PFSK-1 (cell line): ENCODE measurements around the gene CAMK1D.

Experiments used
- FOXP2 ChIP-seq: optimal IDR thresholded peaks from 2 replicates; pipeline ENCODE3; 2011; ENCODE audit warnings: borderline replicate concordance, control low read depth, inconsistent platforms; ENCODE audit not compliant: insufficient read depth; ENCODE audit errors: extremely low read length, extremely low read depth
- POLR2AphosphoS5 ChIP-seq: IDR thresholded peaks from 2 replicates; pipeline ENCODE4 v1.6.1; 2012; ENCODE audit warnings: low read depth, mild to moderate bottlenecking, control low read depth, low read length, moderate library complexity
- REST ChIP-seq, 2 experiments: IDR thresholded peaks; 2 replicates each; pipeline versions ENCODE4 v1.6.1 to v1.8.0; 2011 to 2012; ENCODE audit warnings: low read depth in 2 of 2, low read length in 2 of 2, control low read depth in 1 of 2, inconsistent platforms in 1 of 2, mild to moderate bottlenecking in 1 of 2, moderate library complexity in 1 of 2; ENCODE audit not compliant: insufficient read depth in 1 of 2
- SIN3A ChIP-seq: IDR thresholded peaks from 2 replicates; pipeline ENCODE4 v1.6.1; 2012; ENCODE audit warnings: mild to moderate bottlenecking, low read length, moderate library complexity, borderline replicate concordance; ENCODE audit not compliant: insufficient read depth
- TAF1 ChIP-seq: IDR thresholded peaks from 2 replicates; pipeline ENCODE4 v1.6.1; 2012; ENCODE audit warnings: low read length, control low read depth, borderline replicate concordance; ENCODE audit not compliant: insufficient read depth

Gene CAMK1D

GRCh38 chr10:12434277-12434676, 84.9 kb downstream of the CAMK1D start:
- TF ChIP-seq TAF1 (no peak), FOXP2 (no peak), POLR2AphosphoS5 (no peak), SIN3A (no peak), REST (IDR thresholded peaks at IDR 0.05; ENCODE audit: insufficient read depth in 1 of 2, low read depth in 2 of 2, low read length in 2 of 2) (no peak)

- TF ChIP-seq TAF1: no peak
- TF ChIP-seq REST (IDR thresholded peaks at IDR 0.05; ENCODE audit: insufficient read depth in 1 of 2, low read depth in 2 of 2, low read length in 2 of 2): no peak
- TF ChIP-seq SIN3A: no peak
- no peak for TF ChIP-seq POLR2AphosphoS5
- TF ChIP-seq FOXP2: no peak
Measured at GRCh38 chr10:12435348-12435747, 86.0 kb downstream of the CAMK1D start.

GRCh38 chr10:12438919-12439692, 89.8 kb downstream of the CAMK1D start:
- no peak for TF ChIP-seq TAF1
- no peak for TF ChIP-seq SIN3A
- no peak for TF ChIP-seq REST (IDR thresholded peaks at IDR 0.05; ENCODE audit: insufficient read depth in 1 of 2, low read depth in 2 of 2, low read length in 2 of 2)
- TF ChIP-seq FOXP2: no peak
- no peak for TF ChIP-seq POLR2AphosphoS5

- TF ChIP-seq POLR2AphosphoS5 (no peak), SIN3A (no peak)
Measured at GRCh38 chr10:12443026-12443425, 93.7 kb downstream of the CAMK1D start.

GRCh38 chr10:12444981-12445700, 95.8 kb downstream of the CAMK1D start:
- TF ChIP-seq FOXP2 (no peak), REST (IDR thresholded peaks at IDR 0.05; ENCODE audit: insufficient read depth in 1 of 2, low read depth in 2 of 2, low read length in 2 of 2) (no peak), SIN3A (no peak), POLR2AphosphoS5 (no peak), TAF1 (no peak)
